CD4-positive, alpha-beta T cell treated with Interleukin-15 for 1 hour (primary cell): ENCODE measurements around the gene EHMT1.
A peak's percentile ranks its signal among the peaks of the same experiment; 100 is the strongest.

ENCODE experiments used
- DNase-seq: peaks from one replicate; pipeline ENCODE4 v3.0.0-alpha.2; 2020

EHMT1 gene

DNA sequence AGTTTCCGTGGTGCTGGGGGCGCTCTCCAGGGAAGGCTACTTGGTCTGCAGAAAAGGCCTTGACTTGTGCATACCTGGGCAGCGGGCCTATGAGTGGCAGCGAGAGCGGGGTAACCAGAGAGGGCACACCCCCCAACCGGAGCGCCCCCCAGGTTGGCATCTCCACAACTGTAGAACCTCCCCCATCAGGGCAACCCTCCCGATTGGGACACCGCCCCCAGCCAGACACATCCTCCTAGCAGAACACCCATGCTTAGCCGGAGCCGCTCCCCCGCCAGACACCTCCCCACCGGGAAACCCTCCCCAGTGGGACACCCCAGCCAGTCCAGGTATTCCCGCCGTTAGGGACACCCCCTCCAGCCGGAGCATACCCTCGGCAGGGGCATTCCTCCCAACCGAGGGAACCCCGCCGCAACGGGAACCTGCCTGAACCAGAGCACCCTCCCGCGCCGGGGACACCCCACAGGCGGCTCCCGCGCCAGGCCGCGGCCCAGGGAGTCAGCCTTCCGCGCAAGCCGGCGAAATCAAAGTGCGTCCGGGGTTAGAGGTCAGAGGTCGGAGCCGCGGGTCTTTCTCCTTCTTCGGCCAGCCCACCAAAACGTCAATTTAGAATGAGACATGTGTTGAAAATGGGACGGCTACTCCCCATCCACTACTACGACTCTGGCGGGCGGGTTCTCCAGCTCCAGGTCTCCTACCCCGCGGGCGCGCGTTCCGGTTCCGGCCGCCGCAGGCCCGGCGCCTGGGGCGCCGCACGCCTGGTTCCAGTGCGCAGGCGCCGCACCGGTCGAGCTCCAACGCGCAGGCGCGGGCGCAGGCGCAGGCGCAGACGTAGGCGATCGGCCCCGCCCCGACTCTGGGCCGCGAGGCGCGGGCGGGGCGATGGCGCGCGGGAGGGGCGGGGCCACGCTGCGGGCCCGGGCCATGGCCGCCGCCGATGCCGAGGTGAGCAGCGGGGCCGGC is at the start of gene EHMT1:
Gene EHMT1, plus strand, starts transcription at position 901 of the 963 bp plus-strand sequence. Its CDS starts 24 bp downstream, at position 925.
- DNase-seq = peak; percentile 87

DNA sequence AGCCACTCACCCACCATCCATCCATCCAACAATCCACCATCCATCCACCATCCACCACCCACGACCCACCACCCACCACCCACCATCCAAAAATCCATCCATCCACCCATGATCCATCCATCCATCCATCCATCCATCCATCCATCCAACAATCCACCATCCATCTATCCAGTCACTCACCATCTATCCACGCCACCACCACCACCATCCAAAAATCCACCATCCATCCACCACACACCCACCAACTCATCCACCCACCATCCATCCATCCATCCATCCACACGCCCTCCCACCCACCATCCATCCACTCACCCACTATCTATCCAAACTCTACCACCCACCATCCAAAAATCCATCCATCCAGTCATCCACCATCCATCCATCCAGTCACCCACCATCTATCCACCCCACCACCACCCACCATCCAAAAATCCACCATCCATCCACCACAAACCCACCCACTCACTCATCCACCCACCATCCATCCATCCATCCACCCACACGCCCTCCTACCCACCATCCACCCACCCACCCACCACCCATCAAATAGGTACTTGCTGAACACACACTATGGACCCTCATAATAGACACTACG is 49.1 kb upstream of the EHMT1 start:
- no peak for DNase-seq

DNA sequence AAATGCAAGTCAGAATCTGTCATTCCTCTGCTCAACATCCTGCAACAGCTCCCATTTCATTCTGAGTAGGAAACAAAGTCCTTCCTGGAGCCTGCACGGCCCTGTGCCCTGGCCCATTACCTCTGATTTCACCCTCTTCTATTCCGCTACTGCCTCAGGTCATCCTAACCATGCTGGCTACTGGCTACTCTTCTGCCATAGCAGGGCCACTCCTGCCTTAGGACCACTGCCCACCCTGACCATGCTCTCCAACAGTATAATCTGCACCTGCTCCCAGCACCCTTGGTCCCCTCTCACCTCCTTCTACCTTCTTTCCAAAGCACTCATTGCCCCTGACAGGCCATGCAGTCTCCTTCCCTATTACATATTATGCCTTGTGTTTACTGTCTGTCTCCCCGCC is 48.2 kb upstream of the EHMT1 start:
- DNase-seq = no peak

DNA sequence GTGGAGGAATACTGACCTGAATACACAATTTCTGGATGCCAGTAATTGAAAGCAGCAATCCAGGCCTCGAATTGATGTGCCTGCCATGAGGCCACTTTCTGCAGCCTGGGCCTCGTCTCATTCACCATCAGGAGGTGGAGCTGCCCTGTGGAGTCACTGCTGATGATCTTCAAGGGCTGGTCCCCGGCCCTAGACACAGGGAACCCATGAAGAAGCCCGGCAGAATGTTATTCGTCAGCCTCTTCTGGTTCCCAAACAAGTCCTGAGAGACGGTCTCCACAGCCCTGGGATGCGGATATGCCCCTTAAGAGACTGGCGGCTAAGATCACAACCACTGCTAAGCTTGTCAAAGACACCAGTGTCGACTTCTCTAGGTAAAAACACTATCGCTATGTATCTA is 44.6 kb upstream of the EHMT1 start:
- DNase-seq = no peak

DNA sequence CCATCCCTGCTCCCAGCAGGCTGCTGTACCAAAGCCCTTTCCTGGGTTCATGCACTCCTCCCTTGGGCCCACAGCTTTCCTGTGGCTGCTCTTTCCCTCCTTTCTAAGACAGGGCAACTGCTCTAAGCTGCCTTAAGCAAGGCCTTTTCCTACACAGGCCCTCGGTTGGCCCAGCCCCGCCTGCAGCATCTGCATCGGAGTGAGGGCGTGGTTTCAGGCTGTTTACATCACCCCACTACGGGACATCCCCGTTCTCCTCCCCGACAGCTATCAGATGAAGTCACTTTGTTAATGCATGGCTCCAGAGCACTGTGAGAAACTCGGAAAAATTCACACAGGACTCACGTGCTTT is 43.5 kb upstream of the EHMT1 start:
- DNase-seq = no peak

DNA sequence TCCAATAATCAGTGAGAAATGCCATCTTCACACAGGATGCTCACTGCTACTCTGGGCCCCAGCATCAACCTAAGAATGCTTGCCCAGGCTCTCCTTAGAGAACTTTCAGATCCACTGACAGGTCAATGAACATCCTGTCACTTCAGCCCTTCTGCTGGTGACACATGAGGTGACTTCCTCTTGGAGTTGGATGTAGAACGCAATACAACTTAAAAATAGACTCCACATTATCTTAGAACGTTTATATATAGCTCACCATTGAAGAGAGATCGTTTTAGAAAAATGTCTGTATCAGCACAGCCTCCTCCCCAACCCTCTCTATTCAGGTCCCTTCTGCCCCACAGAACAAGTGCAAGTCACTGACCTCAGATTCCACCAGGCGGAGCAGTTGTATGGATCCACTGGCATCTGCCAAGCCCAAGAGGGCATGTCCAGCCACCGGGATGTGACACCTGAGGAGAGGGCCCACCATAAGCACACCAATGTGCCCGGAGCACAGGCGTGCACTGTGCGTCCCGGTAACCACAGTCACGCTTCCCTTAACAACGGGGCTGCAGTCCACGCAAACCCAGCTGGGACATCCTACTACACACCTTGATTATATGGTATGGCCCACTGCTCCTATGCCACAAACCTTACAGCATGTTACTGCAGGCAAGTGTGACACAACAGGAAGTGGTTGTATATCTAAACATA is 42.9 kb upstream of the EHMT1 start:
- DNase-seq = no peak

DNA sequence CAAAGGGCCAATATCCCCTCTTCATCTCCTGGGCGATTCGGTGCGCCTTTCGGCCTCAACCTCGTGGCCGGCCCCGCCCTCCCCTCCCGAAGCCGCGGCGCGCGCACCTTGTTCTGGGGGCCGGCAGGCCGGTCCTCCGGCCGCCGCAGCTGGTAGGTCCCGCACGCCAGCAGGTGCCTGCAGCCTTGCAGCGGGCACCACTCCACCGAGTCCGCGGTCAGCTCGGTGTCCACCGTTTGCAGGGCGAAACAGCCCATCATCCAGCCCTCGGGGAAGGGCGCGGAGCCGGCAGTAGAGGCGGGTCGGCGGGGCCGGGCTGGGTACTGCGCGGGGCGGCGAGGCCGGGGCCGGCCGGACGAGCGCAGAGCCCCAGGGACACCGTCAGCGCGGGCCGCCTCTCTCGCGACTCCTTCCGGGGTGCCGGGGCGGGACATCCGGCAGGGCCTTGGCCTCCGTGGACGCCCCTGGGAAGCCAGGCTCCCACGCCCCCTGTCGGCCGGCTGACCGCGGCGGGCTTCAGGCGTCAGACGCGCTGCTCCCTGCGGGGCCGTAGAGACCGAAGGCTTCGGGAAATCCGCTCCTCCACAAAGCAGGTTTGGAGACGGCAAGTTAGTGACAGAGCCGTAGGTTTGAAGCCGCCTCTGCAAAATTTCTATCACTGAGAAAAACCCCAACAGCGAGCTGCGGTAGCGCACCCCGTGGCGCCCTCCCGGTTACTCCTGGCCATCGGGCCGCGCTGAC is 40.1 kb upstream of the EHMT1 start, which contains the start of gene DPH7:
Gene DPH7, minus strand, starts transcription at position 408 of the 741 bp plus-strand sequence. Its CDS starts 148 bp downstream, at position 260.
- DNase-seq = peak; percentile 91

DNA sequence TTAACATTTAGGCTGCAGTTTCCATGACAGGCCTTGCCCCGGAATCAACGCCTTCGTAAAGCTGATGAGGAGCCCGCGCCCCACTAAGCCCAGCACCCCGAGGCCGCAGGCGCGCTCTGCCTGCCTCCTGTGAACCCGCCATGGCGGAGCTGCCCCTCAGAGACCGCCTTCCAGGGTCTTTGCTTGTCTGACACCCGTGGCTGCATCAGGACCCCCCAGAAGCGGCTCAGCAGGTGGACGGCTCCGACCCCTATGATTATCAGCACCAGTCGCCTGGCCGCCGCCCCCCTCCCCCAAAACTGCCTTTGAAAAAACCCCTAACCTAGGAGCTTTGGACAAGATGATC is 39.6 kb upstream of the EHMT1 start:
- DNase-seq = no peak

DNA sequence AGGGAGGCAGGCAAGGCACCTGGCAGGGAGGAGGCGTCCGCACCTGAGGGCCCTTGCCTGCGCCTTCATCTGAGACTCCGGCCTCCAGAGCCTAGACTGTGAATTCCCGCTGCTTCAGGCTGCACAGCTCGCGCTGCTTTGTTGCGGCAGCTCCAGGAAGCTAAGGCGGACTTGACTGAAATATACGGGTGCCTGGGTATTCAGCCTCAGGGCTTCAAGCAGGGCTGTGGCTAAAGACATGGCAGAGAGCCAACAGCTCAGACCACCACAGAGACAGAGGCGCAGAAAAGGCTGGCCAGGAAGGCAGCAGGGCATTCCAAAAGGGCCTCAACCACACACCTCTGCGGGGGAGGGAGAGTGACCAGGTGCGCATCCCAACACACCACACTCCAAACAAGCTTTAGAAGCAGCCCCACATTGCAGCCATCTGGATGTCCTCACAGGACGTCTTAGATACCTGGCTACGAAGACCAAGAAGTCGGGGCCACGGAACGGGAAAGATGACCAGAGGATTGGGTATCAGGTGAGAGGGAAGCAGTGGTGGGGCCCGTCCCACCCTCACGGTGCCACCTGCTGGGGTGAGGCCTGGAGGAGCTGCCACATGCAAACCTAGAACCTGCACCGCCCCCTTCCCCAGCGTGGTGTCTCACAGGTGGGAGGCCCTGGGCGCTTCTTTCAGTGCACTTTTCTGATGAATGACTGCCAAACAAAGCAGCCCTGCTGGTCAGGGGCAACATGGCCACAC is 38.4 kb upstream of the EHMT1 start:
- no peak for DNase-seq

DNA sequence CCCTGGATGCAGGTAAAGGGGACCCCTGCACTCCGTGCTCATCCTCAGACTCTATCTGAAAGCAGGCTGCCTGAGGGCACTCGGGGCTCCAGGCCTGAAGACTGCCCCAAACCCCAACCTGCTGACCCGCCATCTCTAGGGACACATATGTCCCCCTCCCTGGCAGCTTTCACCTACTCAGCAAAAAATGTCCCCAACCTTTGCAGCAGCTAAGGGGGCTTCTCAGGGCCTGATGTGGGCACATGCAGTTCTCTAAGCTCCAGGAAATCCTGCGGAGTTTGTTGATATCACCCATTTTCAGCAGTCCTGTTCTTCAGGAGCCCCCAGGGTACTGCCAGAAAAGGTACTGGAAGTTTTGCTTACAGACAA is 37.9 kb upstream of the EHMT1 start:
- no peak for DNase-seq

DNA sequence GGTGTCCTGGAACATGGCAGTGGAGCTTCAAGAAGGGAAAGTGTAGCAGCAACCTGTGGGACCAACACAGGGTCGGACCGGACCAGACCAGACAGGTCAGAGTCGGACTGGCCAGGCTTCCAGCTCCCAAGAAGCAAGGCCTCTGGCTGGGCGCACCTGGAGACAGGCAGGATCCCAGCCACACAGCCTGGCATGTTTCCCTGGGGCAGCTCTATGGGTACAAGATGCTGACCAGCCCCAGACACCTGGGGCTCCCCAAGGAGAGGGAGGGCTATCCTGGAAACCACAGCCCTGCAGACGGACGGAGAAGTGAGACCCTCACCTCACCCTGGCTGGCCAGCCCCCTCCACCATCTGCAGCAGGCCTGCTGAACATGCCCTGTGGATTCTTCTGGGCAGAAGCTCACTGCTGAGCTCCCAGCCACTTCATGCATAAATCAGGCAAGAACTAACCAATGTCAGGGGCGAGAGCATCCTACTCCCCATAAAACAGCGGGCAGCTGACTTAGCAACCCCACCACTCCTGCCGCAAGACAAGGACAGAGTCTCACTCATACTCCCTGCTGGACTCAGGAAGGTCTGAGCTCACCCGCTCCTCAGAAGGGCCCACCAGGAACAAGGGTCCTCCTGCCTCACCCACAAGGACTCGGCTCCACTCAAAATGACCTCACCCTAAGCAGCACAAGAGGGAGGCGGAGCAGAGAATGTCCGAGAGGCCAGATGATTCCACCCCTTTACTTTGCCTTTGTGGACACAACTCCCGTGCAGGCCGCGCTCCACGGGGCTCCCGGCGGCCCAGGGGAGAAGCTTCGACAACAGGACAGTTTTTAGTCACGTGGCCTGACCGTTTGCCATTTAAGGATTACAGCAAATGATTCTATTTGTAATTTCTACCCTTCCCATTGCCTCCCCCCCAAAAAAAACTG is 37.2 kb upstream of the EHMT1 start:
- no peak for DNase-seq

DNA sequence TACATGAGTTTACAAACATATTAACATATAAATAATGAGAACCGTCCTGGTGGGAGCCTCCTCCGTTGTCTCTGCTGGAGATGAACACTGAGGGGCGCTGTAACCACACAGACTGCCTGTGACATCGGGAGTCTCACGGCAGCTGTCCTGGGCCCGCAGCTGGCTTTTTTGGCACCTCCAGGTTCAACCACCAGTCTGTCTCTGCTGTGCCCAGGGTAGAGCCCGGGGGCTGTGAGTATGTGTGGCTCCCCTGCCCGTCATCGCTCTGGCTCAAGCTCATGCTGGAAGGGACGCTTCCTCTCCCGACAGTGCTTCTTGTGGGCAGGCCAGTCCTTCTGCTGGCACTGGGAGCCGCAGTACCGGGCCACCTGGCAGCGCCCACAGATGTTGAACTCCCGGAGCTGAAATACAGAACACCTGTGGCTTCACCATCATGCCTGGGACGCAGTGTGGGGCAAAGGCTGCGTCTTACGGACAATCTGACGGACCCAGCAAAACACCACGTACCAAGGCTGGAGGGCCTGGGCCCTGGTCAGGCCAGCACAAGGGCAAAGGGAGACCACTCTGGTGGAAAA is 36.4 kb upstream of the EHMT1 start:
- DNase-seq = no peak

DNA sequence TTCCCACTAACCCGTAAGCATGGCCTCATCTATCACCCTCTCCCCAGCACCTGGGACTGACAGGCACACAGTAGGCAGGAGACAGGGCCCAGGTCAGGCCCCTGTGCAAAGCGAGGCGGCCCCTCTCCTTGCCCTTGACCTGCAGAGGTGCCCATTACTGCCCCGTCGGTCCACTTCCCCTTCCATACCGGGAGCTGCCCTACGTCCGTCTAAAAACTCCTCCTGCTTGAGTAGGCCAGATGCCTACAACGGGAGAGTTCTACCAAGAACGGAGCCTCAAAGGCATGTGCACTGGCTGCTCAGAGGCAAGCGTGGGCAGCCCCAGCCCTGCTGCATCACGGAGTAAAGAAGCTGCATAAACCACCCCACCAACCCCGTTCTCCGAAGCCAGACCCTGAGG is 35.5 kb upstream of the EHMT1 start:
- no peak for DNase-seq

DNA sequence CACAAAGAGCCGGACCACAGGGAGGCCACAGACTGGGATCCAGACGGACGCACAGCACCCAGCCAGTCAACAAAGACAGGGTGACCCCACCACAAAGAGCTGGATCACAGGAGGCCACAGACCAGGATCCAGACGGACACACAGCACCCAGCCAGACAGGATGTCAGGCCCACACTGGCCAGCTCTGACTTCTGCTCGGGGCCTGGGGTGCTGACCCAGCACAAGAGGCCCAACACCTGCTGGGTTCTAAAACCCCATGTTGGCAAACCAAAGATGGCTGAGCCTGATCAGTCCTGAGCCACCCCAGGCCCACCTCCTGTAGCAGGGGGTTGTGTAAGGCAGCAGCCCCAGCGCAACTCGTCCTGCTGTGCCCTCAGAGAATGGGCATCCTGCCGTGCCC is 34.8 kb upstream of the EHMT1 start:
- DNase-seq = no peak

DNA sequence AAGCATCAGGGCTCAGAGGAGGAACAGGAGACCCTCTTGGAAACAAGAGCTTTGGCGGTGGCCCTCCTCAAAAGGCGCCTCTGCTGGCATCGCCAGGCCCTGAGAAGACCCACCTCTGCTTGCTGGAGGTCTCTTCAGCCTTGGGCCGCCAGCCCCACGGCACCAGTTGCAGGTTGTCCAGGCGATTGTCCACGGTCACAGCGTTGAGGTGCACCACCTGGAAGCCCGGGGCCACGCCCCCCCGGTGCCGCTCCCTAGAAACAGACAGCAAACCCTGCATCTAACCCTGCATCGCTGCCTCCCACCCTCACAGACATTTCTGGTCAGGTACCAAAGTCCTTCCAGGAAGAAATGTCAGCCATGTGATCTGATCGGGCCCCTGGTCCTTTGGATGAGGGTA is 32.0 kb upstream of the EHMT1 start:
- DNase-seq = no peak

DNA sequence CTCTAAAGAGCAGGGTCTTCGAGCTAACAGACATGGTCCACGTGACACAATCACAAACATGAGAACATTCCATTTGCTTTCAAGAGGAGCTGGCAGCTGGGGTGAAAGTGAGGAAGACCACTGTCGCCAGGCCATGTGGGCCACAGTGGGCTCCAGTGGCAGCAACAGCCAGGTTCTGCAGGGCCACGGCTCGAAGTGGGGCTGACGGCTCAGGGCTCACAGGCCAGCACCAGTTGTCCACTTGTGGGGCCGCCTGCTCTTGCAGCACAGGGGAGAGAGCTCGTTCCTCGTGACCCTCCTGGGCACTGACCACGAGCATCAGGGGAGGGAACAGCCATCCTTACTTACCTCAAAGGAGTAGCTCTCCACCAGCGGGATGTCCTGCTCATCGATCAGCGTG is 30.5 kb upstream of the EHMT1 start:
- DNase-seq = no peak

DNA sequence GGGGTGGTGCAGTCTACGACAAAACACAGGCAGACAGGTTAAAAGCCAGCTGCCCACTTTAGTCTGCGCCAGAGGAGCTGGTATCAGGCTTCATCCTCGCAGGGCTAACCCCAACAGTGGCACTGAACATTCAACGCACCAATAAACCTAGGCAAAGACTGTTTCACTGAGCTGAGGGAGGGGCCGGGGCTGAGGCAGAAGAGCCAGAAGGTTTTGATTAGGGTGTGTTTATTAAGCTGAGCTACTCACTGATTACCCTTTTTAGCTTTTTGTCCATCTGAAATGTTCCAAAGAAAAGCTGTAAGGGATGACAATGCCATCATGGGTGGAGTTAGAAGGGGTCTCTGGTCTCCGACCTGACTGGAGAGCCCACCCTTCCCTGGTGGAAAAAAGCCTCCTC is 29.9 kb upstream of the EHMT1 start:
- no peak for DNase-seq

DNA sequence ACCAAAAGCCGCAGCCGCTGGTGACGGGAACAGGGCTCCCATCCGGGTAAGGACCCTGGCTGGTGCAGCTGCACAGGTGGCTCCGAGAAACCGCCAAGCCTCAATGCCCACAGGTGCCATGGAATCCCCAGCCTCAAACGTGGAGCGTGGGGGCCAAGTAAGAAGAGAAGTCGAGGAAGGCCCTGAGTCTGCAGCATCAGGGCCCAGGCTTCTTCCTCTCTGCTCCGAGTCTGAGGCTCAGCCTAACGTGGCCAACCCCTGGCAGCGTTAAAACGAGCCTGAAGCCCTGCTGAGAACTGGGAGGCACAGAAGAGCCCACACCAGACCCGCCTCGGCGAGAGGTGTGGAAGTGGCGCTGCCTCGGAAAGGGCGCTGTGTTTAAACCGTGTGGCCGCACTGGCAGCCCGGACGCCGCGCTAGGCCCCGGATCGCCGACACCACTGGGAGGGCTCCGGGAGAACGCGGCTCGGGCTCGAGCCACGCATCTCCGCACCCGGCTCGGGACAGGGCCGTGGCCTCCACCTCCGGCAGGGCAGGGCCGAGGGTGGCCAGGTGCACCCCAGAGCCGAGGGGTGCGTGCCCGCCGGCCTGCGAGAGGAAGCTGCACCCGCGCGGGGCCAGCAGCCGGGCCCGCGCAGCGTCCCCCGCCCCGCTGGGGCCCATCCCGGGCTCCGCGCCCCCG is 29.2 kb upstream of the EHMT1 start:
- no peak for DNase-seq

DNA sequence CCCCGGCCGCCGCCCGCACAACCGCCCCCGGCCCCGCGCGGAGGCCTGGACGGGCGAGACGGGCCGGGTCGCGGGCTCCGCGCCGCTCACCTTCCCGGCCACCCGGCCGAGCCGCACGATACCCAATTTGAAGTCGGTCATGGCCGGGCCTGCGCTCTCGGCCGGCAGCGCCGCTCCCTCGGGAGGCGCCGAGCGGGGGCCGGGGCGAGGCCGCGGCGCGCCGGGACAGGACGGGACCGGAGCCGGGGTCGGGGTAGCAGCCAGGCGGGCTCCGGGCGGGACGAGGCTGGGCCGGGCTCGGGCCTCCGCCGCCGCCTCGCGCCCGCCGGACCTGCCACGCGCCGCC is 28.7 kb upstream of the EHMT1 start:
- DNase-seq = no peak
